ENCODE data around the gene SLC12A3.

The SLC12A3 gene

GRCh38 chr16:56836410-56837230, 28.4 kb upstream of the SLC12A3 start:
- Mint-ChIP-seq H3K27me3 (ENCODE audit: low read depth) (no peaks in the 10 kb centered on the region), H3K4me1 (ENCODE audit: low read depth) (peaks cover 4% of the 10 kb centered on the region), H3K9me3 (no peaks in the 10 kb centered on the region), H3K27ac (no peak overlapping the region), H3K36me3 (ENCODE audit: low read depth) (peaks cover 51% of the 10 kb centered on the region), H3K4me3 (no peak overlapping the region)
- DNase-seq (ENCODE audit: low spot score) = no peak

- Mint-ChIP-seq H3K9me3 (no peaks in the 10 kb centered on the region), H3K4me3 (no peak overlapping the region), H3K4me1 (ENCODE audit: low read depth) (no peaks in the 10 kb centered on the region), H3K36me3 (ENCODE audit: low read depth) (peaks cover 46% of the 10 kb centered on the region), H3K27me3 (ENCODE audit: low read depth) (no peaks in the 10 kb centered on the region), H3K27ac (no peak overlapping the region)
- no peak for DNase-seq (ENCODE audit: low spot score)
Observed at GRCh38 chr16:56838622-56839337, 26.2 kb upstream of the SLC12A3 start.

- Mint-ChIP-seq H3K9me3 (no peaks in the 10 kb centered on the region), H3K36me3 (ENCODE audit: low read depth) (peaks cover 40% of the 10 kb centered on the region), H3K27me3 (ENCODE audit: low read depth) (no peaks in the 10 kb centered on the region), H3K4me1 (ENCODE audit: low read depth) (no peaks in the 10 kb centered on the region), H3K4me3 (no peak overlapping the region), H3K27ac (no peak overlapping the region)
- no peak for DNase-seq (ENCODE audit: low spot score)
Observed at GRCh38 chr16:56841233-56841632, 23.8 kb upstream of the SLC12A3 start.

GRCh38 chr16:56841659-56842058, 23.3 kb upstream of the SLC12A3 start:
- DNase-seq (ENCODE audit: low spot score) = no peak
- Mint-ChIP-seq H3K4me1 (ENCODE audit: low read depth) (no peaks in the 10 kb centered on the region), H3K4me3 (no peak overlapping the region), H3K27ac (no peak overlapping the region), H3K9me3 (no peaks in the 10 kb centered on the region), H3K36me3 (ENCODE audit: low read depth) (peaks cover 40% of the 10 kb centered on the region), H3K27me3 (ENCODE audit: low read depth) (no peaks in the 10 kb centered on the region)

GRCh38 chr16:56842133-56842532, 22.9 kb upstream of the SLC12A3 start:
- Mint-ChIP-seq H3K27me3 (ENCODE audit: low read depth) (no peaks in the 10 kb centered on the region), H3K4me3 (no peak overlapping the region), H3K9me3 (no peaks in the 10 kb centered on the region), H3K36me3 (ENCODE audit: low read depth) (peaks cover 36% of the 10 kb centered on the region), H3K27ac (no peak overlapping the region), H3K4me1 (ENCODE audit: low read depth) (peaks cover 3% of the 10 kb centered on the region)
- DNase-seq (ENCODE audit: low spot score) = no peak

- peaks cover 19% of the 10 kb centered on the region for H3K4me1 Mint-ChIP-seq (ENCODE audit: low read depth)
- DNase-seq (ENCODE audit: low spot score) = no peak
- H3K27ac Mint-ChIP-seq = no peak overlapping the region
- H3K9me3 Mint-ChIP-seq = no peaks in the 10 kb centered on the region
- no peaks in the 10 kb centered on the region for H3K27me3 Mint-ChIP-seq (ENCODE audit: low read depth)
- H3K36me3 Mint-ChIP-seq (ENCODE audit: low read depth) = peaks cover 26% of the 10 kb centered on the region
- H3K4me3 Mint-ChIP-seq = no peak overlapping the region
Observed at GRCh38 chr16:56844056-56844455, 21.0 kb upstream of the SLC12A3 start.

- H3K27me3 Mint-ChIP-seq (ENCODE audit: low read depth) = no peaks in the 10 kb centered on the region
Observed at GRCh38 chr16:56847173-56847910, 17.7 kb upstream of the SLC12A3 start.

GRCh38 chr16:56848029-56848936, 16.7 kb upstream of the SLC12A3 start:
- H3K9me3 Mint-ChIP-seq = no peaks in the 10 kb centered on the region

More at GRCh38 chr16:56847173-56847910, 17.7 kb upstream of the SLC12A3 start:
- Mint-ChIP-seq H3K4me3 (peak overlapping the region; percentile 14), H3K36me3 (ENCODE audit: low read depth) (peaks cover 10% of the 10 kb centered on the region), H3K4me1 (ENCODE audit: low read depth) (peaks cover 29% of the 10 kb centered on the region), H3K9me3 (no peaks in the 10 kb centered on the region), H3K27ac (peak overlapping the region; percentile 61)
- DNase-seq (ENCODE audit: low spot score) = no peak

GRCh38 chr16:56848955-56849689, 15.9 kb upstream of the SLC12A3 start:
- Mint-ChIP-seq H3K36me3 (ENCODE audit: low read depth) (peaks cover 2% of the 10 kb centered on the region), H3K9me3 (no peaks in the 10 kb centered on the region), H3K27me3 (ENCODE audit: low read depth) (no peaks in the 10 kb centered on the region), H3K27ac (no peak overlapping the region), H3K4me1 (ENCODE audit: low read depth) (peaks cover 29% of the 10 kb centered on the region), H3K4me3 (no peak overlapping the region)
- DNase-seq (ENCODE audit: low spot score) = no peak

More at GRCh38 chr16:56848029-56848936, 16.7 kb upstream of the SLC12A3 start:
- peaks cover 7% of the 10 kb centered on the region for H3K36me3 Mint-ChIP-seq (ENCODE audit: low read depth)
- H3K27me3 Mint-ChIP-seq (ENCODE audit: low read depth) = no peaks in the 10 kb centered on the region
- peaks cover 29% of the 10 kb centered on the region for H3K4me1 Mint-ChIP-seq (ENCODE audit: low read depth)
- H3K4me3 Mint-ChIP-seq = no peak overlapping the region
- peak overlapping the region; percentile 61 for H3K27ac Mint-ChIP-seq
- no peak for DNase-seq (ENCODE audit: low spot score)

GRCh38 chr16:56849690-56850680, 15.0 kb upstream of the SLC12A3 start:
- no peaks in the 10 kb centered on the region for H3K27me3 Mint-ChIP-seq (ENCODE audit: low read depth)
- peaks cover 2% of the 10 kb centered on the region for H3K36me3 Mint-ChIP-seq (ENCODE audit: low read depth)
- DNase-seq (ENCODE audit: low spot score) = no peak
- H3K4me3 Mint-ChIP-seq = no peak overlapping the region
- H3K27ac Mint-ChIP-seq = no peak overlapping the region
- H3K9me3 Mint-ChIP-seq = no peaks in the 10 kb centered on the region
- H3K4me1 Mint-ChIP-seq (ENCODE audit: low read depth) = peaks cover 29% of the 10 kb centered on the region

- Mint-ChIP-seq H3K4me3 (no peak overlapping the region), H3K36me3 (ENCODE audit: low read depth) (peaks cover 2% of the 10 kb centered on the region), H3K9me3 (no peaks in the 10 kb centered on the region), H3K4me1 (ENCODE audit: low read depth) (peaks cover 27% of the 10 kb centered on the region), H3K27ac (no peak overlapping the region), H3K27me3 (ENCODE audit: low read depth) (no peaks in the 10 kb centered on the region)
- no peak for DNase-seq (ENCODE audit: low spot score)
Observed at GRCh38 chr16:56851671-56852400, 13.2 kb upstream of the SLC12A3 start.
